IMR-90 (cell line): Measurements from ENCODE around the gene MYO1G. TPM values are rescaled to one million over a fixed set of nuclear protein-coding genes. Genes with fewer than 3 reads are reported as not detected.
A peak's percentile ranks its signal among the peaks of the same experiment; 100 is the strongest.

Source experiments
- ATAC-seq: fragments of 200-7000 bp; cut with Tn5 transposase; 2 replicates; pipeline ENCODE4 v1.9.1; 2020; ENCODE audit warnings: low read depth, mild to moderate bottlenecking, moderate library complexity
- BruUV-seq: library from RNA; stranded (reverse); fragments of 400-500 nt; replicated peaks from 2 replicates; lab custom pipeline; 2021; lab: Mats Ljungman, UMichigan
- CTCF ChIA-PET: fragments of 300-600 bp; formaldehyde crosslinking; extraction: SDS; loops from one replicate; lab custom pipeline; 2021; ENCODE audit warnings: antibody characterized with exemption; lab: Yijun Ruan, JAX
- POLR2A ChIA-PET: fragments of 300-600 bp; sonication (Branson Sonifier 250); formaldehyde crosslinking; loops from one replicate; lab custom pipeline; 2022; ENCODE audit warnings: antibody characterized with exemption; ENCODE audit not compliant: unreplicated experiment; lab: Charles Lee
- DNase-seq: peaks from one replicate; pipeline ENCODE4 v3.0.0; 2013
- H2AFZ ChIP-seq: replicated peaks from 2 replicates; pipeline ENCODE3; 2013; ENCODE audit warnings: low read length, mild to moderate bottlenecking; ENCODE audit not compliant: poor library complexity
- H2AK5ac ChIP-seq: 2 replicates; pipeline ENCODE4 v1.6.1; 2013; ENCODE audit warnings: low read depth, low read length, inconsistent platforms
- H2AK9ac ChIP-seq: replicated peaks from 2 replicates; pipeline ENCODE3; 2013; ENCODE audit warnings: mild to moderate bottlenecking, low read depth, low read length, moderate library complexity; ENCODE audit not compliant: poor library complexity
- H2BK120ac ChIP-seq: 2 replicates; pipeline ENCODE4 v1.6.1; 2013; ENCODE audit warnings: low read depth, low read length, inconsistent platforms
- H2BK15ac ChIP-seq: 3 replicates; pipeline ENCODE4 v1.6.1; 2013; ENCODE audit warnings: low read depth, low read length, inconsistent platforms
- H2BK20ac ChIP-seq: 2 replicates; pipeline ENCODE4 v1.6.1; 2013; ENCODE audit warnings: low read depth, mild to moderate bottlenecking, inconsistent platforms, low read length, moderate library complexity
- H2BK5ac ChIP-seq: 2 replicates; pipeline ENCODE4 v1.6.1; 2013; ENCODE audit warnings: mild to moderate bottlenecking, low read depth, low read length, inconsistent platforms; ENCODE audit not compliant: poor library complexity, severe bottlenecking
- H3K14ac ChIP-seq: replicated peaks from 2 replicates; pipeline ENCODE4 v1.6.1; 2013; ENCODE audit warnings: low read depth, low read length, inconsistent platforms
- H3K18ac ChIP-seq: 2 replicates; pipeline ENCODE4 v1.6.1; 2013; ENCODE audit warnings: low read depth, low read length, control low read depth
- H3K23ac ChIP-seq: 2 replicates; pipeline ENCODE4 v1.6.1; 2013; ENCODE audit warnings: low read depth, low read length, inconsistent platforms
- H3K27ac ChIP-seq: 2 replicates; pipeline ENCODE4 v1.5.1; 2013; ENCODE audit warnings: mild to moderate bottlenecking, control low read depth, low read length; ENCODE audit not compliant: insufficient read depth
- H3K27me3 ChIP-seq: 2 replicates; pipeline ENCODE4 v1.6.1; 2013; ENCODE audit warnings: low read length; ENCODE audit not compliant: control insufficient read depth, insufficient read depth
- H3K36me3 ChIP-seq: 2 replicates; pipeline ENCODE4 v1.6.1; 2013; ENCODE audit warnings: low read length, mixed read lengths; ENCODE audit not compliant: control insufficient read depth, insufficient read depth
- H3K4ac ChIP-seq: 2 replicates; pipeline ENCODE4 v1.6.1; 2013; ENCODE audit warnings: low read depth, low read length, inconsistent platforms
- H3K4me1 ChIP-seq: 2 replicates; pipeline ENCODE4 v1.6.1; 2013; ENCODE audit warnings: low read length, mixed read lengths; ENCODE audit not compliant: control insufficient read depth, insufficient read depth
- H3K4me2 ChIP-seq: 2 replicates; pipeline ENCODE4 v1.6.1; 2013; ENCODE audit warnings: low read depth, mild to moderate bottlenecking, control low read depth, low read length, moderate library complexity
- H3K4me3 ChIP-seq: 2 replicates; pipeline ENCODE4 v1.5.1; 2013; ENCODE audit warnings: low read depth, mild to moderate bottlenecking, control low read depth, low read length, moderate library complexity; ENCODE audit not compliant: insufficient read depth
- H3K56ac ChIP-seq: 2 replicates; pipeline ENCODE4 v1.6.1; 2013; ENCODE audit warnings: low read length, inconsistent platforms; ENCODE audit not compliant: insufficient read depth; ENCODE audit errors: extremely low read depth
- H3K79me1 ChIP-seq, 2 experiments: 2 replicates each; pipeline ENCODE4 v1.6.1; 2013; ENCODE audit warnings: low read length in 2 of 2, inconsistent platforms in 1 of 2, low read depth in 1 of 2
- H3K9ac ChIP-seq: 2 replicates; pipeline ENCODE4 v1.6.1; 2013; ENCODE audit warnings: low read depth, low read length, control low read depth
- H3K9me1 ChIP-seq: 2 replicates; pipeline ENCODE4 v1.6.1; 2013; ENCODE audit warnings: low read length, inconsistent platforms; ENCODE audit not compliant: insufficient read depth
- H3K9me3 ChIP-seq: 2 replicates; pipeline ENCODE4 v1.6.1; 2013; ENCODE audit warnings: low read length; ENCODE audit not compliant: control insufficient read depth, insufficient read depth
- H4K20me1 ChIP-seq: 2 replicates; pipeline ENCODE4 v1.6.1; 2013; ENCODE audit warnings: low read length, inconsistent platforms; ENCODE audit not compliant: insufficient read depth
- H4K5ac ChIP-seq: 2 replicates; pipeline ENCODE4 v1.6.1; 2013; ENCODE audit warnings: mild to moderate bottlenecking, low read depth, low read length, control low read depth
- H4K8ac ChIP-seq, 2 experiments: 2 replicates each; pipeline ENCODE4 v1.6.1; 2013; ENCODE audit warnings: low read depth in 2 of 2, low read length in 2 of 2, control low read depth in 1 of 2, inconsistent platforms in 1 of 2
- H4K91ac ChIP-seq: 2 replicates; pipeline ENCODE4 v1.6.1; 2013; ENCODE audit warnings: low read depth, low read length, inconsistent platforms; ENCODE audit not compliant: insufficient read depth
- BHLHE40 ChIP-seq: fragments of 150-350 bp; IDR thresholded peaks from 2 replicates; pipeline ENCODE4 v1.6.1; 2016; ENCODE audit warnings: mild to moderate bottlenecking, low read depth, low read length
- CEBPB ChIP-seq: IDR thresholded peaks from 2 replicates; pipeline ENCODE4 v1.6.1; 2012; ENCODE audit warnings: low read depth, low read length, improper control_type of control experiment
- POLR2A ChIP-seq: IDR thresholded peaks from 2 replicates; pipeline ENCODE4 v1.6.1; 2012; ENCODE audit warnings: mild to moderate bottlenecking, low read depth, low read length
- SMC3 ChIP-seq: fragments of 150-350 bp; IDR thresholded peaks from 2 replicates; pipeline ENCODE4 v1.6.1; 2016; ENCODE audit warnings: low read depth, mild to moderate bottlenecking, antibody characterized with exemption, low read length, moderate library complexity
- WGBS, 2 experiments: methylation state at CpG; one replicate each; pipeline versions ENCODE4 v1.1.5 to v1.1.7; 2013; ENCODE audit warnings: missing lambda C conversion rate in 2 of 2; ENCODE audit not compliant: insufficient read length in 1 of 2; ENCODE audit errors: extremely low coverage in 2 of 2; 5-methylcytosine and 5-hydroxymethylcytosine counted together
- dilution Hi-C: fragments of 300-500 bp; cut with HindIII; formaldehyde crosslinking; loops from one replicate; pipeline ENCODE4 v1.14.3; 2018; ENCODE audit warnings: low sequenced_read_pairs; ENCODE audit not compliant: unreplicated experiment
- in situ Hi-C: fragments of 300-500 bp; cut with MboI; formaldehyde crosslinking; loops from 3 replicates; pipeline ENCODE4 v1.14.3; 2019; ENCODE audit warnings: low sequenced_read_pairs, inconsistent platforms, mixed read lengths
- intact Hi-C: fragments of 100-400 bp; cut with micrococcal nuclease; formaldehyde crosslinking; loops from 2 replicates; pipeline ENCODE4 v1.10.0; 2022
- polyA plus RNA-seq, 3 experiments: library from polyadenylated mRNA; depleted of rRNA; stranded (reverse); fragments of >200 nt; gene quantifications; 2 replicates each; pipeline ENCODE4 v1.2.3, GENCODE V29; 2012; ENCODE audit warnings: low replicate concordance in 1 of 3
- total RNA-seq: library from RNA; depleted of rRNA; stranded (reverse); fragments of >200 nt; gene quantifications from 2 replicates; pipeline ENCODE4 v1.2.3, GENCODE V29; 2012
- TF ChIP-seq, protein P1 (sequence below): conservative IDR thresholded peaks from 2 replicates; pipeline ENCODE4 v1.5.1; 2012; ENCODE audit warnings: mild to moderate bottlenecking, low read depth, low read length, improper control_type of control experiment

MYO1G gene
- total and polyA plus RNA-seq, 2 of the 4 experiments (the other 2 are of a cell fraction): under 0.01 to 0.02 TPM

- TF ChIP-seq SMC3 (no peak), CEBPB (no peak)
- TF ChIP-seq, protein P1, sequence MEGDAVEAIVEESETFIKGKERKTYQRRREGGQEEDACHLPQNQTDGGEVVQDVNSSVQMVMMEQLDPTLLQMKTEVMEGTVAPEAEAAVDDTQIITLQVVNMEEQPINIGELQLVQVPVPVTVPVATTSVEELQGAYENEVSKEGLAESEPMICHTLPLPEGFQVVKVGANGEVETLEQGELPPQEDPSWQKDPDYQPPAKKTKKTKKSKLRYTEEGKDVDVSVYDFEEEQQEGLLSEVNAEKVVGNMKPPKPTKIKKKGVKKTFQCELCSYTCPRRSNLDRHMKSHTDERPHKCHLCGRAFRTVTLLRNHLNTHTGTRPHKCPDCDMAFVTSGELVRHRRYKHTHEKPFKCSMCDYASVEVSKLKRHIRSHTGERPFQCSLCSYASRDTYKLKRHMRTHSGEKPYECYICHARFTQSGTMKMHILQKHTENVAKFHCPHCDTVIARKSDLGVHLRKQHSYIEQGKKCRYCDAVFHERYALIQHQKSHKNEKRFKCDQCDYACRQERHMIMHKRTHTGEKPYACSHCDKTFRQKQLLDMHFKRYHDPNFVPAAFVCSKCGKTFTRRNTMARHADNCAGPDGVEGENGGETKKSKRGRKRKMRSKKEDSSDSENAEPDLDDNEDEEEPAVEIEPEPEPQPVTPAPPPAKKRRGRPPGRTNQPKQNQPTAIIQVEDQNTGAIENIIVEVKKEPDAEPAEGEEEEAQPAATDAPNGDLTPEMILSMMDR: no peak
These were observed 7.0 kb upstream of the MYO1G start (continued) for GRCh38 chr7:44985900-44986217.

GRCh38 chr7:44985033-44985695 is 6.3 kb upstream of the MYO1G start:
- H3K18ac ChIP-seq: no peak overlapping the region
- peak overlapping the region; percentile 32; the same call in 1 of the 2 replicates for H3K27ac ChIP-seq
- DNase-seq (no peak), ATAC-seq (no peak)
- H2BK5ac ChIP-seq: no peak overlapping the region
- H3K4me2 ChIP-seq: peak overlapping the region; percentile 86
- intact Hi-C loops (no loop called here), dilution Hi-C loops (no loop called here), in situ Hi-C loops (no loop called here)
- H3K27me3 ChIP-seq: no peaks in the 10 kb centered on the region
- H4K8ac ChIP-seq: no peak overlapping the region; a peak in 1 of 4 replicates
- no peak for TF ChIP-seq BHLHE40
- TF ChIP-seq POLR2A: peak; percentile 13; the same call in 1 of the 2 replicates
- TF ChIP-seq CEBPB: no peak
- H3K4me1 ChIP-seq: peaks cover 11% of the 10 kb centered on the region
- peak overlapping the region; percentile 46 for H3K23ac ChIP-seq
- peaks cover 29% of the 10 kb centered on the region for H3K36me3 ChIP-seq
- 0 out of 2 replicates have a peak overlapping the region, but pooled peaks have one; percentile 8 for H3K4me3 ChIP-seq
- no peaks in the 10 kb centered on the region for H3K9me3 ChIP-seq
- no peak overlapping the region for H2BK20ac ChIP-seq
- CTCF ChIA-PET: no interaction called here
- H3K4ac ChIP-seq: no peak overlapping the region
- peaks cover 18 to 45% of the 10 kb centered on the region in 2 experiments for H3K79me1 ChIP-seq
- H2BK120ac ChIP-seq: no peak overlapping the region
- WGBS, 2 experiments: no CpG with 5 or more reads among the region's 6 CpGs
- POLR2A ChIA-PET: no interaction called here
- peak overlapping the region; percentile 48; the same call in 1 of the 2 replicates for H2AK5ac ChIP-seq
- no peak overlapping the region for H2AFZ ChIP-seq
- TSS peak; percentile 56 for BruUV-seq
- H3K14ac ChIP-seq: 0 out of 2 replicates have a peak overlapping the region, but pooled peaks have one; percentile 5
- no peak overlapping the region for H2AK9ac ChIP-seq
- H4K91ac ChIP-seq: no peak overlapping the region
- no peak overlapping the region for H4K5ac ChIP-seq
- peak overlapping the region; percentile 17; the same call in 1 of the 2 replicates for H3K56ac ChIP-seq
- H3K9me1 ChIP-seq: peaks cover 9% of the 10 kb centered on the region
- H3K9ac ChIP-seq: peak overlapping the region; percentile 88
- H2BK15ac ChIP-seq: no peak overlapping the region
- peaks cover 27% of the 10 kb centered on the region for H4K20me1 ChIP-seq
